K562 (cell line): ENCODE measurements around the gene DPM2. TPM values are rescaled to one million over a fixed set of nuclear protein-coding genes. Genes with fewer than 3 reads are reported as not detected.

Experiments
- CTCF ChIP-seq, 3 experiments: IDR thresholded peaks in 2 of 3; conservative IDR thresholded peaks in 1 of 3; 2 replicates each; pipeline ENCODE4 v1.5.1; 2011 to 2012; ENCODE audit warnings: low read length in 3 of 3, mild to moderate bottlenecking in 3 of 3, control low read depth in 2 of 3, improper control_type of control experiment in 1 of 3, inconsistent platforms in 1 of 3, low read depth in 1 of 3, mixed read lengths in 1 of 3, moderate library complexity in 1 of 3; ENCODE audit not compliant: insufficient read depth in 2 of 3
- REST ChIP-seq, 2 experiments: fragments of 450-650 bp; formaldehyde crosslinking in 1 of 2; IDR thresholded peaks; 2 replicates each; pipeline versions ENCODE4 v1.4.0 to v1.6.1; 2014 to 2020; ENCODE audit warnings: mild to moderate bottlenecking in 2 of 2, borderline replicate concordance in 1 of 2, low read depth in 1 of 2
- ZNF740 ChIP-seq, 3 experiments: fragments of 200-800 bp in 1 of 3; sonication (Bioruptor generic) in 1 of 3; sonication (generic) in 1 of 3; formaldehyde crosslinking in 1 of 3; IDR thresholded peaks; 2 replicates each; pipeline versions ENCODE4 v1.6.1 to v1.8.0; 2016 to 2022; ENCODE audit warnings: mild to moderate bottlenecking in 2 of 3, missing compliant biosample characterization in 2 of 3, missing genetic modification characterization in 2 of 3, missing genetic modification reagents in 1 of 3
- polyA plus RNA-seq, 8 experiments: library from polyadenylated mRNA; depleted of rRNA in 4 of 8; stranded (reverse) in 5 of 8; unstranded in 3 of 8; fragments of >200 nt; fragmentation: Nextera tagmentation in 2 of 8; fragmentation: Illumina TruSeq in 1 of 8; extraction: Ambion mirVana in 2 of 8; extraction: Trizol in 1 of 8; gene quantifications; 2 replicates each; pipeline versions ENCODE4 v1.2.1 to v1.2.3, GENCODE V29; 2011 to 2014; ENCODE audit warnings: inconsistent platforms in 1 of 8, missing spikeins in 1 of 8
- total RNA-seq, 7 experiments: library from RNA; depleted of rRNA in 6 of 7; stranded (reverse); fragments of >200 nt in 6 of 7; fragmentation: Illumina TruSeq in 2 of 7; extraction: Trizol in 2 of 7; gene quantifications; 2 replicates each; pipeline versions ENCODE4 v1.2.1 to v1.2.3, GENCODE V29; 2011 to 2021; ENCODE audit warnings: low replicate concordance in 1 of 7

Gene DPM2
- total and polyA plus RNA-seq, 9 of the 15 experiments (the other 6 are each of a cell fraction or from before 2014, with no cell fraction given) = 43.5 to 126 (median 71.1) TPM

- peak; percentile 93 for TF ChIP-seq REST (IDR thresholded peaks at IDR 0.05; ENCODE audit: borderline replicate concordance)
- no peak for TF ChIP-seq REST (CRISPR knock-in tag; IDR thresholded peaks at IDR 0.05; ENCODE audit: low read depth)
- TF ChIP-seq CTCF (IDR thresholded peaks at IDR 0.05 in 2 of 3, conservative IDR thresholded peaks at IDR 0.05 in 1 of 3; ENCODE audit: insufficient read depth in 2 of 3, low read depth in 1 of 3, low read length in 3 of 3) = peak; percentile 93 to 95 (median 94)
- no peak; the same call in 1 of the 2 replicates for TF ChIP-seq ZNF740 (CRISPR knock-in tag; IDR thresholded peaks at IDR 0.05)
- TF ChIP-seq ZNF740 (tag; IDR thresholded peaks at IDR 0.05) = no peak
Measured at GRCh38 chr9:127943731-127944144, 6.1 kb upstream of the DPM2 start (continued).
